GM12878 (cell line): ENCODE data around the gene CLIC6. TPM values are rescaled to one million over a fixed set of nuclear protein-coding genes. Genes with fewer than 3 reads are reported as not detected.

Experiments
- ATAC-seq: fragments of 200-7000 bp; cut with Tn5 transposase; 3 replicates; pipeline ENCODE4 v1.9.1; 2020; ENCODE audit warnings: mild to moderate bottlenecking, moderate library complexity
- BruUV-seq: library from RNA; stranded (reverse); fragments of 400-500 nt; replicated peaks from 2 replicates; lab custom pipeline; 2021; lab: Mats Ljungman, UMichigan
- CTCF ChIA-PET: fragments of 300-600 bp; sonication (Branson Sonifier 250); formaldehyde crosslinking; extraction: SDS; loops from one replicate; lab custom pipeline; 2021; ENCODE audit warnings: inconsistent platforms; lab: Yijun Ruan, JAX
- POLR2A ChIA-PET: fragments of 350-600 bp; formaldehyde crosslinking; extraction: SDS; loops from one replicate; lab custom pipeline; 2021; ENCODE audit warnings: inconsistent platforms; lab: Charles Lee
- RAD21 ChIA-PET: fragments of 300-600 bp; sonication (Branson Sonifier 250); formaldehyde crosslinking; loops from one replicate; lab custom pipeline; 2023; ENCODE audit warnings: antibody characterized with exemption; ENCODE audit not compliant: unreplicated experiment; lab: Charles Lee
- SMC1A ChIA-PET: fragments of 300-600 bp; sonication (Branson Sonifier 250); formaldehyde crosslinking; loops from one replicate; lab custom pipeline; 2023; ENCODE audit not compliant: unreplicated experiment, uncharacterized antibody; lab: Charles Lee
- DNase-seq: peaks from one replicate; pipeline ENCODE4 v3.0.0-alpha.2; 2011; ENCODE audit warnings: low read depth, low spot score
- FAIRE-seq: peaks from 3 replicates; lab custom pipeline; 2011; peaks lifted over from hg19 to GRCh38; lab: Jason Lieb, UNC
- H2AFZ ChIP-seq: 2 replicates; pipeline ENCODE4 v1.6.0; 2011; ENCODE audit warnings: low read depth, low read length, control low read depth; ENCODE audit not compliant: control insufficient read depth
- H3K27ac ChIP-seq: 2 replicates; pipeline ENCODE4 v1.5.1; 2011; ENCODE audit warnings: control low read depth; ENCODE audit not compliant: control insufficient read depth, insufficient read depth
- H3K27me3 ChIP-seq, 2 experiments: replicated peaks in 1 of 2; 2 replicates each; pipeline versions ENCODE4 v1.6.0 to v1.6.1; 2011; ENCODE audit warnings: low read length in 1 of 2; ENCODE audit not compliant: control insufficient read depth in 2 of 2, insufficient read depth in 2 of 2
- H3K36me3 ChIP-seq, 2 experiments: 2 replicates each; pipeline ENCODE4 v1.5.1; 2011; ENCODE audit warnings: low read length in 1 of 2; ENCODE audit not compliant: control insufficient read depth in 2 of 2, insufficient read depth in 2 of 2
- H3K4me1 ChIP-seq: 2 replicates; pipeline ENCODE4 v1.6.1; 2011; ENCODE audit warnings: mild to moderate bottlenecking, low read length, moderate library complexity, mixed read lengths; ENCODE audit not compliant: control insufficient read depth, insufficient read depth
- H3K4me2 ChIP-seq: 2 replicates; pipeline ENCODE4 v1.6.0; 2011; ENCODE audit warnings: control low read depth; ENCODE audit not compliant: control insufficient read depth, insufficient read depth
- H3K4me3 ChIP-seq: fragments of 200-600 bp; sonication (generic); 2 replicates; pipeline ENCODE4 v1.5.1; 2016
- H3K79me2 ChIP-seq: 2 replicates; pipeline ENCODE4 v1.6.0; 2011; ENCODE audit warnings: low read length; ENCODE audit not compliant: control insufficient read depth, insufficient read depth
- H3K9ac ChIP-seq: 2 replicates; pipeline ENCODE4 v1.8.0; 2011; ENCODE audit warnings: low read length, control low read depth, mixed read lengths; ENCODE audit not compliant: control insufficient read depth, insufficient read depth
- H3K9me3 ChIP-seq: replicated peaks from 3 replicates; pipeline ENCODE4 v1.5.1; 2011; ENCODE audit warnings: mild to moderate bottlenecking, low read length; ENCODE audit not compliant: control insufficient read depth, insufficient read depth
- H4K20me1 ChIP-seq: 2 replicates; pipeline ENCODE4 v1.6.0; 2011; ENCODE audit not compliant: control insufficient read depth, insufficient read depth
- BCL3 ChIP-seq: IDR thresholded peaks from 2 replicates; pipeline ENCODE4 v1.6.1; 2011; ENCODE audit warnings: borderline replicate concordance, low read depth, mild to moderate bottlenecking, moderate library complexity, low read length; ENCODE audit not compliant: insufficient read depth, poor library complexity, severe bottlenecking
- CREB1 ChIP-seq: IDR thresholded peaks from 2 replicates; pipeline ENCODE4 v1.6.1; 2012; ENCODE audit warnings: low read depth, mild to moderate bottlenecking, inconsistent platforms
- CTCF ChIP-seq, 3 experiments: IDR thresholded peaks in 2 of 3; conservative IDR thresholded peaks in 1 of 3; 2 replicates each; pipeline ENCODE4 v1.5.1; 2011; ENCODE audit warnings: low read depth in 3 of 3, low read length in 3 of 3, mild to moderate bottlenecking in 3 of 3, control low read depth in 2 of 3, moderate library complexity in 2 of 3, inconsistent platforms in 1 of 3, mixed read lengths in 1 of 3; ENCODE audit not compliant: control insufficient read depth in 2 of 3, insufficient read depth in 1 of 3; ENCODE audit errors: extremely low read depth in 1 of 3
- EZH2 ChIP-seq: IDR thresholded peaks from 2 replicates; pipeline ENCODE4 v1.6.1; 2012; ENCODE audit warnings: low read depth, mild to moderate bottlenecking, control low read depth, inconsistent platforms, low read length, borderline replicate concordance; ENCODE audit not compliant: control insufficient read depth
- MLLT1 ChIP-seq: fragments of 450-650 bp; IDR thresholded peaks from 2 replicates; pipeline ENCODE4 v1.6.1; 2016; ENCODE audit warnings: mild to moderate bottlenecking
- NRF1 ChIP-seq: conservative IDR thresholded peaks from 2 replicates; pipeline ENCODE4 v1.6.1; 2011; ENCODE audit warnings: mild to moderate bottlenecking, low read depth, low read length, improper control_type of control experiment
- ZNF217 ChIP-seq: fragments of 450-650 bp; IDR thresholded peaks from 2 replicates; pipeline ENCODE4 v1.6.1; 2017; ENCODE audit warnings: antibody characterized with exemption, mild to moderate bottlenecking
- ZNF622 ChIP-seq: fragments of 450-650 bp; IDR thresholded peaks from 2 replicates; pipeline ENCODE4 v1.6.1; 2017; ENCODE audit warnings: mild to moderate bottlenecking, inconsistent platforms
- WGBS: methylation state at CpG from one replicate; pipeline ENCODE4 v1.1.6; 2016; ENCODE audit warnings: low lambda C conversion rate; ENCODE audit not compliant: insufficient replicate concordance, insufficient coverage; ENCODE audit errors: missing lambda C conversion rate; 5-methylcytosine and 5-hydroxymethylcytosine counted together
- in situ Hi-C: fragments of 300-500 bp; cut with MboI; formaldehyde crosslinking; loops from 9 replicates; pipeline ENCODE4 v1.14.3; 2018; ENCODE audit warnings: mixed read lengths
- intact Hi-C: fragments of 100-400 bp; cut with micrococcal nuclease; formaldehyde crosslinking; loops from one replicate; pipeline ENCODE4 v1.14.2; 2022; ENCODE audit not compliant: unreplicated experiment
- polyA plus RNA-seq, 11 experiments: library from polyadenylated mRNA; depleted of rRNA in 4 of 11; unstranded in 6 of 11; stranded (reverse) in 5 of 11; fragments of >200 nt; fragmentation: Nextera tagmentation in 4 of 11; fragmentation: Illumina TruSeq in 1 of 11; extraction: Ambion mirVana in 4 of 11; extraction: Trizol in 1 of 11; gene quantifications; 1 replicate in 1 of 11; 2 replicates in 10 of 11; pipeline versions ENCODE4 v1.2.1 to v1.2.3, GENCODE V29; 2011 to 2016; ENCODE audit warnings: inconsistent platforms in 2 of 11, missing spikeins in 2 of 11, low read depth in 1 of 11
- total RNA-seq, 4 experiments: library from RNA; depleted of rRNA in 3 of 4; stranded (reverse); fragments of >200 nt in 3 of 4; fragmentation: Illumina TruSeq in 1 of 4; extraction: Trizol in 1 of 4; gene quantifications; 2 replicates each; pipeline versions ENCODE4 v1.2.1 to v1.2.3, GENCODE V29; 2013 to 2021

Gene CLIC6
- total and polyA plus RNA-seq, 10 of the 15 experiments (the other 5 are each of a cell fraction or from before 2014, with no cell fraction given) = 5.7 to 34.1 (median 11.2) TPM

- TF ChIP-seq BCL3 (no peak), NRF1 (no peak)
Observed at GRCh38 chr21:34661848-34662247, 6.9 kb upstream of the CLIC6 start (continued).

- 62% methylated on average over 3 of the region's 3 CpGs for WGBS
- ChIA-PET SMC1A (interaction anchor here (0.7 to 4.1 kb wide), 3 partner anchors 15 to 36 kb away, joined by 3 to 24 read pairs (median 4); no protein-coding TSS in a partner anchor), POLR2A (interaction anchor here (1.1 to 1.8 kb wide), 3 partner anchors 14 to 31 kb away, joined by 3 to 6 read pairs (median 4); no protein-coding TSS in a partner anchor), RAD21 (interaction anchor here (1.0 kb wide), 1 partner anchor 28 kb away, joined by 4 read pairs; no protein-coding TSS in a partner anchor), CTCF (interaction anchor here (0.9 to 3.0 kb wide), 3 partner anchors 26 to 36 kb away, joined by 3 to 11 read pairs (median 4); no protein-coding TSS in a partner anchor)
- H4K20me1 ChIP-seq = no peaks in the 10 kb centered on the region
- H3K79me2 ChIP-seq = peaks cover 25% of the 10 kb centered on the region
- peaks cover 7% of the 10 kb centered on the region for H3K4me1 ChIP-seq
- no peak overlapping the region for H3K4me3 ChIP-seq
- BruUV-seq = no TSS peak
- ATAC-seq = no peak
- no peak for FAIRE-seq
- H3K36me3 ChIP-seq = no peaks in the 10 kb centered on the region
- no peak overlapping the region for H3K27ac ChIP-seq
- TF ChIP-seq ZNF217 = no peak
- TF ChIP-seq ZNF622 = no peak
- no peak for TF ChIP-seq CTCF (IDR thresholded peaks at IDR 0.05 in 2 of 3, conservative IDR thresholded peaks at IDR 0.05 in 1 of 3; ENCODE audit: control insufficient read depth in 2 of 3, extremely low read depth in 1 of 3, insufficient read depth in 1 of 3, low read depth in 3 of 3, low read length in 3 of 3)
- TF ChIP-seq CREB1 = no peak
- no peak for TF ChIP-seq EZH2
- TF ChIP-seq MLLT1 = no peak
- no peak for DNase-seq
- H3K9ac ChIP-seq = no peak overlapping the region
- intact Hi-C loops = no loop called here
- in situ Hi-C loops = no loop called here
- no peak overlapping the region for H2AFZ ChIP-seq
- H3K9me3 ChIP-seq = no peaks in the 10 kb centered on the region
- no peaks in the 10 kb centered on the region; a peak in 1 of 4 replicates for H3K27me3 ChIP-seq
- no peak overlapping the region for H3K4me2 ChIP-seq
Observed at GRCh38 chr21:34667761-34668160, 1.0 kb upstream of the CLIC6 start.
